OCI-LY3 (cell line): Measurements from ENCODE around the gene CDH9.

ENCODE experiments used
- EZH2phosphoT487 ChIP-seq: fragments of 200-600 bp; shearing (Covaris generic); IDR thresholded peaks from 2 replicates; pipeline ENCODE4 v1.6.1; 2018; ENCODE audit warnings: antibody characterized with exemption, mixed run types, low read depth
- TF ChIP-seq, protein P1 (sequence below): fragments of 200-600, 300-600 bp; sonication (generic); IDR thresholded peaks from 2 replicates; pipeline ENCODE4 v1.5.1; 2014; ENCODE audit warnings: antibody characterized with exemption, low read length, low read depth

DNA sequence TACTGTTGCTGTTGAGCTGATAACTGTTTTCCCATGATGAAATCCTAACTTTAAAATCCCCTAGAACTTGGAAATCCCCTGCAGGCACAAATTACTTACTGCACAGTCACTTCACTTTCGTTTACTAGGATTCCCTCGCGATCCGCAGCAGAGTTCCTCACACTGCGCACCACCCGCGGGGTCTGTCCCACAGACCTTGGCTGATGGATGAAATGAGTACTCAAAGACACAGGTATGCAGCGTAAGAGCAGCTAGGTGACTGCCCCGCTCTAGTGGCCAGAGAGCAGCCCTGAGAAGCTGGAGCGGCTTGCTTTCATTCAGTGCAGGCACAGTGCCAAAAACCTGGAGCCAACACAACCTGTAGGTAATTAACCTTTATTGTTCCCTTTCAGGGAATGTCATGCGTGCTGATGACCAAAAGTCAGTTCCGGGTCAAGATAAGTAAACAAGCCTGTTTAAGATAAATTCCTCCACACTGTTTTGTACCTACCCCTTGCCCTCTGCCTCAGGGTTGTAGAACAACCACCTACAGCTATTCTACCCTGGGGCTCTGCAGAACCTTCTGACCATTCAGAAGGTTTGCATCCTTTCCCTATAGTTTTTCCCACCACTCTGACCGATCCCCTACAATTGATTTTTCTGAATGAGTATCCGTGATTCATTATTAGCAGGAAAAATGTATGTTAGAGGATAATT, 191.2 kb downstream of the CDH9 start:
- TF ChIP-seq, protein P1, sequence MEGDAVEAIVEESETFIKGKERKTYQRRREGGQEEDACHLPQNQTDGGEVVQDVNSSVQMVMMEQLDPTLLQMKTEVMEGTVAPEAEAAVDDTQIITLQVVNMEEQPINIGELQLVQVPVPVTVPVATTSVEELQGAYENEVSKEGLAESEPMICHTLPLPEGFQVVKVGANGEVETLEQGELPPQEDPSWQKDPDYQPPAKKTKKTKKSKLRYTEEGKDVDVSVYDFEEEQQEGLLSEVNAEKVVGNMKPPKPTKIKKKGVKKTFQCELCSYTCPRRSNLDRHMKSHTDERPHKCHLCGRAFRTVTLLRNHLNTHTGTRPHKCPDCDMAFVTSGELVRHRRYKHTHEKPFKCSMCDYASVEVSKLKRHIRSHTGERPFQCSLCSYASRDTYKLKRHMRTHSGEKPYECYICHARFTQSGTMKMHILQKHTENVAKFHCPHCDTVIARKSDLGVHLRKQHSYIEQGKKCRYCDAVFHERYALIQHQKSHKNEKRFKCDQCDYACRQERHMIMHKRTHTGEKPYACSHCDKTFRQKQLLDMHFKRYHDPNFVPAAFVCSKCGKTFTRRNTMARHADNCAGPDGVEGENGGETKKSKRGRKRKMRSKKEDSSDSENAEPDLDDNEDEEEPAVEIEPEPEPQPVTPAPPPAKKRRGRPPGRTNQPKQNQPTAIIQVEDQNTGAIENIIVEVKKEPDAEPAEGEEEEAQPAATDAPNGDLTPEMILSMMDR: no peak
- no peak for TF ChIP-seq EZH2phosphoT487
